Spleen (tissue), 11 donors: ENCODE results near the gene PLRG1. TPM values are rescaled to one million over a fixed set of nuclear protein-coding genes. Genes with fewer than 3 reads are reported as not detected.

Experiments used
- DNase-seq: peaks from one replicate; pipeline ENCODE4 v3.0.0-alpha.2; 2020
- H3K27ac ChIP-seq, 8 donors: fragments of 200-600 bp; sonication (generic) in 7 of 8; 1 replicate in 4 of 8; 2 replicates in 4 of 8; pipeline versions ENCODE4 v1.5.0 to v1.8.0; 2016 to 2021; ENCODE audit warnings: inconsistent platforms in 4 of 8, mild to moderate bottlenecking in 4 of 8, moderate library complexity in 1 of 8
- H3K27me3 ChIP-seq, 7 donors: fragments of 200-600 bp; sonication (generic) in 6 of 7; replicated peaks in 1 of 7; 1 replicate in 4 of 7; 2 replicates in 3 of 7; pipeline versions ENCODE4 v1.5.0 to v1.8.0; 2016 to 2021; ENCODE audit warnings: inconsistent platforms in 3 of 7, mild to moderate bottlenecking in 1 of 7
- H3K36me3 ChIP-seq, 6 donors: fragments of 200-600 bp; sonication (generic) in 5 of 6; 1 replicate in 4 of 6; 2 replicates in 2 of 6; pipeline versions ENCODE4 v1.5.0 to v1.8.0; 2016 to 2021; ENCODE audit warnings: inconsistent platforms in 2 of 6
- H3K4me1 ChIP-seq, 6 donors: fragments of 200-600 bp; sonication (generic) in 5 of 6; 1 replicate in 3 of 6; 2 replicates in 3 of 6; pipeline versions ENCODE4 v1.5.0 to v1.8.0; 2016 to 2021; ENCODE audit warnings: inconsistent platforms in 3 of 6
- H3K4me3 ChIP-seq, 8 donors: fragments of 200-600 bp; sonication (generic) in 7 of 8; 1 replicate in 4 of 8; 2 replicates in 4 of 8; pipeline versions ENCODE4 v1.5.0 to v1.8.0; 2016 to 2021; ENCODE audit warnings: inconsistent platforms in 4 of 8, mild to moderate bottlenecking in 4 of 8, moderate library complexity in 2 of 8
- H3K9me3 ChIP-seq, 8 donors: fragments of 200-600 bp; sonication (generic) in 7 of 8; 1 replicate in 4 of 8; 2 replicates in 4 of 8; pipeline versions ENCODE4 v1.5.0 to v1.8.0; 2016 to 2021; ENCODE audit warnings: inconsistent platforms in 4 of 8
- CTCF ChIP-seq, 11 experiments: fragments of 200-600 bp in 7 of 11; fragments of 450-650 bp in 4 of 11; sonication (generic) in 4 of 11; IDR thresholded peaks in 8 of 11; conservative IDR thresholded peaks in 3 of 11; 1 replicate in 7 of 11; 2 replicates in 4 of 11; pipeline versions ENCODE4 v1.4.0 to v1.8.0; 2016 to 2021; ENCODE audit warnings: antibody characterized with exemption in 11 of 11, inconsistent platforms in 4 of 11, mild to moderate bottlenecking in 1 of 11
- POLR2A ChIP-seq, 3 donors: fragments of 450-650 bp; IDR thresholded peaks; one replicate each; pipeline ENCODE4 v1.5.1; 2017; ENCODE audit warnings: antibody characterized with exemption in 3 of 3, mild to moderate bottlenecking in 1 of 3
- POLR2AphosphoS5 ChIP-seq, 3 donors: sonication (generic); formaldehyde crosslinking; IDR thresholded peaks; one replicate each; pipeline ENCODE4 v1.5.1; 2017; ENCODE audit warnings: antibody characterized with exemption in 3 of 3
- WGBS, 5 donors: extraction: QIAGEN DNeasy Blood & Tissue Kit in 3 of 5; methylation state at CpG; one replicate each; pipeline versions ENCODE4 v1.1.5 to v1.1.7; 2013 to 2018; 5-methylcytosine and 5-hydroxymethylcytosine counted together
- intact Hi-C: fragments of 100-400 bp; cut with DNase I; formaldehyde crosslinking; loops from one replicate; pipeline ENCODE4 v1.15.0; 2023; ENCODE audit warnings: low total_unique reads
- polyA plus RNA-seq, 3 donors: library from polyadenylated mRNA; stranded (reverse); fragments of 200-250 nt; gene quantifications; one replicate each; pipeline ENCODE4 v1.2.1, GENCODE V29; 2013
- total RNA-seq, 7 donors: library from RNA; depleted of rRNA in 3 of 7; stranded (reverse); fragments of >200 nt in 3 of 7; fragmentation: NEBNext Ultra II Directional in 4 of 7; extraction: Animal tissue kit (Norgen Biotek cat#: 25700) in 4 of 7; gene quantifications; one replicate each; pipeline versions ENCODE4 v1.1.0 to v1.2.1, GENCODE V29; 2016 to 2021
- donor health status: healthy with polysubstance abuse.
- donor health status: DM: no; HTN: no; CAD: no; lungs with moderate emphysema.
- donor health status: DM: no; HTN: no; CAD: no.
- donor health status: Bipolar disorder and iron deficiency.
- donor health status: healthy.
- donor health status: DM: no; HTN: no; CAD: no.
- donor health status: DM: yes; HTN: yes; CAD: no.

The PLRG1 gene
- total and polyA plus RNA-seq, 10 donors = 37.8 to 66.2 (median 48.0) TPM

- WGBS, 5 donors = 87 to 94% (median 89%) methylated on average over 2 of the region's 2 CpGs
- H3K27me3 ChIP-seq = peaks cover 0 to 38% (median 0%) of the 10 kb centered on the region in 7 donors
Observed at GRCh38 chr4:154588198-154588597, 38.0 kb upstream of the PLRG1 start.

GRCh38 chr4:154586296-154587033 is 36.3 kb upstream of the PLRG1 start:
- H3K27me3 ChIP-seq = peaks cover 0 to 34% (median 0%) of the 10 kb centered on the region in 7 donors
- no peak overlapping the region for H3K27ac ChIP-seq
- H3K36me3 ChIP-seq = no peaks in the 10 kb centered on the region
- no peak overlapping the region for H3K4me3 ChIP-seq
- H3K4me1 ChIP-seq = no peaks in the 10 kb centered on the region
- H3K9me3 ChIP-seq = no peaks in the 10 kb centered on the region
- WGBS, 5 donors = 86 to 88% (median 87%) methylated on average over 13 of the region's 13 CpGs
- no peak for DNase-seq
- TF ChIP-seq CTCF (IDR thresholded peaks at IDR 0.05 in 8 of 11, conservative IDR thresholded peaks at IDR 0.05 in 3 of 11) (no peak), POLR2AphosphoS5 (IDR thresholded peaks at IDR 0.05) (no peak), POLR2A (IDR thresholded peaks at IDR 0.05) (no peak)
- intact Hi-C loops = no loop called here

More at GRCh38 chr4:154588198-154588597, 38.0 kb upstream of the PLRG1 start:
- H3K4me1 ChIP-seq = no peaks in the 10 kb centered on the region
- no peak for DNase-seq
- no peaks in the 10 kb centered on the region for H3K36me3 ChIP-seq
- no peak for TF ChIP-seq POLR2AphosphoS5 (IDR thresholded peaks at IDR 0.05)
- TF ChIP-seq CTCF (IDR thresholded peaks at IDR 0.05 in 8 of 11, conservative IDR thresholded peaks at IDR 0.05 in 3 of 11) = no peak
- no peaks in the 10 kb centered on the region for H3K9me3 ChIP-seq
- no peak overlapping the region for H3K4me3 ChIP-seq
- intact Hi-C loops = no loop called here
- H3K27ac ChIP-seq = no peak overlapping the region

GRCh38 chr4:154585369-154586018 is 35.3 kb upstream of the PLRG1 start:
- H3K9me3 ChIP-seq = no peaks in the 10 kb centered on the region
- H3K4me1 ChIP-seq = no peaks in the 10 kb centered on the region
- DNase-seq = no peak
- H3K27me3 ChIP-seq = peaks cover 0 to 27% (median 0%) of the 10 kb centered on the region in 7 donors
- intact Hi-C loops = no loop called here
- no peaks in the 10 kb centered on the region for H3K36me3 ChIP-seq
- TF ChIP-seq POLR2A (IDR thresholded peaks at IDR 0.05) (no peak), POLR2AphosphoS5 (IDR thresholded peaks at IDR 0.05) (no peak), CTCF (IDR thresholded peaks at IDR 0.05 in 8 of 11, conservative IDR thresholded peaks at IDR 0.05 in 3 of 11) (no peak)
- no peak overlapping the region for H3K4me3 ChIP-seq
- H3K27ac ChIP-seq = no peak overlapping the region
- WGBS, 5 donors = 75 to 92% (median 84%) methylated on average over 8 to 10 of the region's 10 CpGs

- no peak for TF ChIP-seq CTCF (IDR thresholded peaks at IDR 0.05 in 8 of 11, conservative IDR thresholded peaks at IDR 0.05 in 3 of 11)
- TF ChIP-seq POLR2AphosphoS5 (IDR thresholded peaks at IDR 0.05) = no peak
- TF ChIP-seq POLR2A (IDR thresholded peaks at IDR 0.05) = no peak
- 83 to 93% (median 84%) methylated on average over 5 of the region's 5 CpGs for WGBS, 5 donors
- no peak for DNase-seq
- Histone ChIP-seq H3K4me1 (no peaks in the 10 kb centered on the region), H3K27me3 (peaks cover 0 to 18% (median 0%) of the 10 kb centered on the region in 7 donors), H3K27ac (no peak overlapping the region), H3K9me3 (no peaks in the 10 kb centered on the region), H3K36me3 (no peaks in the 10 kb centered on the region), H3K4me3 (no peak overlapping the region)
- intact Hi-C loops = no loop called here
Observed at GRCh38 chr4:154584259-154584658, 34.1 kb upstream of the PLRG1 start.
